MG63 (cell line): ENCODE data around the gene PDZD2. TPM values are rescaled to one million over a fixed set of nuclear protein-coding genes. Genes with fewer than 3 reads are reported as not detected.
A peak's percentile ranks its signal among the peaks of the same experiment; 100 is the strongest.
"Not testable (repeated sequence)": the region's sequence is repeated elsewhere in the genome, so short reads cannot be mapped to it uniquely, and the experiment has no call there.

Experiments used
- DNase-seq: peaks from one replicate; pipeline ENCODE4 v3.0.0-alpha.2; 2020
- H3K27me3 ChIP-seq: fragments of 250-450 bp; sonication (Bioruptor Pico); 2 replicates; pipeline ENCODE4 v1.5.1; 2020; ENCODE audit warnings: mild to moderate bottlenecking, moderate library complexity
- H3K36me3 ChIP-seq: fragments of 250-450 bp; sonication (Bioruptor Pico); 2 replicates; pipeline ENCODE4 v1.5.1; 2020; ENCODE audit warnings: mild to moderate bottlenecking, moderate library complexity
- H3K4me3 ChIP-seq: fragments of 250-450 bp; sonication (Bioruptor Pico); 2 replicates; pipeline ENCODE4 v1.5.1; 2020; ENCODE audit warnings: mild to moderate bottlenecking, moderate library complexity
- H3K9me3 ChIP-seq: fragments of 250-450 bp; sonication (Bioruptor Pico); 2 replicates; pipeline ENCODE4 v1.5.1; 2020; ENCODE audit warnings: mild to moderate bottlenecking, moderate library complexity
- total RNA-seq: library from RNA; depleted of rRNA; stranded (reverse); fragments of >200 nt; shearing (Covaris generic); gene quantifications from 2 replicates; pipeline ENCODE4 v1.2.3, GENCODE V29; 2014; ENCODE audit warnings: low replicate concordance

PDZD2 gene
- total RNA-seq, 1 experiment from 2014 or later = 0.13 TPM

DNA sequence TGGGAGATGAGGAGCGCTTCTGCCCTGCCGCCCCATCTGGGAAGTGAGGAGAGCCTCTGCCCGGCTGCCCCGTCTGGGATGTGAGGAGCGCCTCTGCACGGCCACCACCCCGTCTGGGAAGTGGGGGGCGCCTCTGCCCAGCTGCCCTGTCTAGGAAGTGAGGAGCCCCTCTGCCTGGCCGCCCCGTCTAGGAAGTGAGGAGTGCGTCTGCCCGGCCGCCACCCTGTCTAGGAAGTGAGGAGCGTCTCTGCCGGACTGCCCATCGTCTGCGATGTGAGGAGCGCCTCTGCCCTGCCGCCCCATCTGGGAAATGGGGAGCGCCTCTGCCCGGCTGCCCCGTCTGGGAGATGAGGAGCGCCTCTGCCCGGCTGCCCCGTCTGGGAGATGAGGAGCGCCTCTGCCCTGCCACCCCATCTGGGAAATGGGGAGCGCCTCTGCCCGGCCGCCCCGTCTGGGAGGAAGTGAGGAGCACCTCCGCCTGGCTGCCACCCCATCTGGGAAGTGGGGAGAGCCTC, 401.3 kb downstream of the PDZD2 start:
- DNase-seq, H3K9me3 ChIP-seq, H3K27me3 ChIP-seq, H3K36me3 ChIP-seq, H3K4me3 ChIP-seq: not testable (repeated sequence)

DNA sequence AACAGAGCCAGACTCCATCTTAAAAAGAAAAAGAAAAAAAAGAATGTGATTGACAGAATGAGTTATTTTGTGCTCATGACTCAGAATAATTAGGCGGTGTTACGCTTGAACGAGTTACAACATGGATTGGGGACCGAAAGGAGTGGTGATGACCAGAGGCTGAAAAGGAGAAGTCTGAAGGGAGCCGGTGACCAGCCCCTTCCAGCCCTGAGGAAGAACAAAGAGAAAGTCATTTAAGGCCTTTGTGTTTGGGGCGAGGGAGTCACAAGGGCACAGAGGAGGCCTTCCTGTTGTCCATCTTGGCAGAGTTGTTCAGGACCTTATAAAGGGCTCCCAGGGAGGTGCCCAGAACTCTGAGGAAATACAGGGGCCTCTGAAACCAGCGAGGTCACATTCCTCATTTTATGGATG, 403.6 kb downstream of the PDZD2 start:
- no peaks in the 10 kb centered on the region; the same call in 1 of the 2 replicates for H3K9me3 ChIP-seq
- H3K27me3 ChIP-seq = no peaks in the 10 kb centered on the region
- no peak overlapping the region for H3K4me3 ChIP-seq
- H3K36me3 ChIP-seq = no peaks in the 10 kb centered on the region
- DNase-seq = no peak

DNA sequence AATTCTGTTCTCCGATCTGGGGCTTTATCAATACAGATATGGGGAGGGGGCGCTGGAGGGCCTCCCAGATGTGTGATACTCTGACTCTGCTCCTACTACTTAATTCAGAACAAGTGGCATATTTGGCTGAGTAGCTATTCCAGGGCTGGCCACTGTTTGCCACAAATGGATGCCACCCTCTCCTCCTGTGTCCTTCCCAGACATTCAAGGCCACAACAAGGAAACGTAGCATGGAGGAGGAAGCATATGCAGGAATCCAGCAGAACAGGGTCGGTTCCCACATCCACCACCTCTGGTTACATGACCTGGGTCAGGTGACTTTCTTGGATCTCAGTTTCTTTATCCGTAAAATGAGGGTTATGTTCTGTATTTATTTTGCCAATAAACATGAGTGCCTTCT, 404.2 kb downstream of the PDZD2 start:
- Histone ChIP-seq H3K4me3 (no peak overlapping the region), H3K9me3 (no peaks in the 10 kb centered on the region; the same call in 1 of the 2 replicates), H3K27me3 (no peaks in the 10 kb centered on the region), H3K36me3 (no peaks in the 10 kb centered on the region)
- DNase-seq = no peak

DNA sequence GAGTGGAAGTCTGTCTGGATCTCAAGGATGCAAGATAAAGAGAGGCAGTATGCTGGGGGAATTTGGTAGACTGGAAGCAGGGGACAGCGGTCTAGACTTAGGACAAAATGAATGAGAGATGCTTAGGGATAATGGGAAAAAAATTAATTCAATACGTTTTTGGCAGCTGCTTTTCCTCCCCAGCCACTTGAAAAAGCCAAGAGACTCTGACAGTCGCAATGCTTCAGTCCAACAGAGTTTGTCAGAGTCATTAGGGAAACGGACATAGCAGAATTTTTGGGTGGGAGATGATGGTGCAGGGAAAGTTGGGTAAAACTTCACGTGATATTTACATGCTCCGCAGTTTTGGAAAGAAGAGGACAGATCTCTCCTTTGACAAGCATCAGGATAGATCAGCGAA, 405.5 kb downstream of the PDZD2 start:
- Histone ChIP-seq H3K36me3 (no peaks in the 10 kb centered on the region), H3K9me3 (no peaks in the 10 kb centered on the region; the same call in 1 of the 2 replicates), H3K27me3 (no peaks in the 10 kb centered on the region), H3K4me3 (no peak overlapping the region)
- DNase-seq = no peak

DNA sequence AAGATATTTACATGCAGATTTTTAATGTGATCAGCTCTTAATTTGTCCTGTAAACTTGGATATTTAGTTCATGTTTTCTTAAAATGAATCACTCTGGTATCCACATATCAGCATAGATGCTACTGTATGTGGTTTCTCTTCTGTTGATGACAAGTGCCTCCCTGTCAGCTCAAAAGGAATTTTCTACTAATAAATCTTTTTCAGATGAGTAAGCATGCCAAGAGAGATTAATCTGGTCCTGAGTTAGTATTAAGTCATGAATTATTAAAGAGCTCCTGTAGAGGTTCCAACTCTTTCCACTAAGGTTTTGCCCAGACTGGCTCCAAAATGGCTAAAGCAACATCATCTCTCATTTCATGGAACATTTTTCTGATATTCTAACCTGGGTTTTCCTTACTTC, 406.0 kb downstream of the PDZD2 start:
- Histone ChIP-seq H3K4me3 (no peak overlapping the region), H3K9me3 (no peaks in the 10 kb centered on the region; the same call in 1 of the 2 replicates), H3K36me3 (no peaks in the 10 kb centered on the region), H3K27me3 (no peaks in the 10 kb centered on the region)
- peak; percentile 18 for DNase-seq

DNA sequence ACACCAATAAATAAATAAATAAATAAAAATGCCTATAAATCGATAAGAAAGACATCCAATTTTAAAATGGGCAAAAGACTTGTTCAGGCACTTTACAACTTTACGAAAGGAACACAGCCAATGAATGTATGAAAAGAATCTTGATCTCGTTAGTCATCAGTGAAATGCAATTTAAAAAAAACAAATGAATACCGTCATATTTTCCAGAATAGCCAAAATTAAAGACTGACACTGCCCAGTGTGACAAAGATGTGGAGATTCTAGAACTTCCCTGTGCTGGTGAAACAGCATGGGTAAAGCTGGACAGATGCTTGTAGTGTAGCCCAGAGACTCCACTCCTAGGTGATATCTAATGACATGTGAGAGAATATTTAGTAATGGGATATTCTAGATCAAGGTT, 408.1 kb downstream of the PDZD2 start:
- Histone ChIP-seq H3K36me3 (no peaks in the 10 kb centered on the region), H3K9me3 (no peaks in the 10 kb centered on the region; the same call in 1 of the 2 replicates), H3K27me3 (no peaks in the 10 kb centered on the region), H3K4me3 (no peak overlapping the region)
- DNase-seq = no peak

DNA sequence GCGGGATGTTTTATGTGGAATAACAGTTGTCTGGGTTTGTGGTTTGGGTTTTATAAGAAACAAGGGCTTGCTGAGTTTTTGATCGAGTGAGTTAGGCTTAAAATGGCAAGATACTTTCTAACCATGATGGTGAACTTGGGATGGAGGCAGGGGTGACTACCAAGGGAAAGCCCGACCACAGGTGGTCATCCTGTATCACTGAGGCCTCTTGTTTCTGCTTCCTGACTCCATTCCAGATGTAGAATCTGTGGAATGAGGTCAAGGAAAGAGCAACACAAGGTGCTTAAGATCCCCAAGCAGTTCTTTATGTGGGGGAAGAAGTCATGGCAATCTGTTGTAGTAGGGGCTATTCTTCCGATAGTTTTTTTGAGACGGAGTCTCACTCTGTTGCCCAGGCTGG, 412.9 kb downstream of the PDZD2 start:
- Histone ChIP-seq H3K4me3 (no peak overlapping the region), H3K27me3 (no peaks in the 10 kb centered on the region), H3K9me3 (no peaks in the 10 kb centered on the region; the same call in 1 of the 2 replicates), H3K36me3 (no peaks in the 10 kb centered on the region)
- no peak for DNase-seq

DNA sequence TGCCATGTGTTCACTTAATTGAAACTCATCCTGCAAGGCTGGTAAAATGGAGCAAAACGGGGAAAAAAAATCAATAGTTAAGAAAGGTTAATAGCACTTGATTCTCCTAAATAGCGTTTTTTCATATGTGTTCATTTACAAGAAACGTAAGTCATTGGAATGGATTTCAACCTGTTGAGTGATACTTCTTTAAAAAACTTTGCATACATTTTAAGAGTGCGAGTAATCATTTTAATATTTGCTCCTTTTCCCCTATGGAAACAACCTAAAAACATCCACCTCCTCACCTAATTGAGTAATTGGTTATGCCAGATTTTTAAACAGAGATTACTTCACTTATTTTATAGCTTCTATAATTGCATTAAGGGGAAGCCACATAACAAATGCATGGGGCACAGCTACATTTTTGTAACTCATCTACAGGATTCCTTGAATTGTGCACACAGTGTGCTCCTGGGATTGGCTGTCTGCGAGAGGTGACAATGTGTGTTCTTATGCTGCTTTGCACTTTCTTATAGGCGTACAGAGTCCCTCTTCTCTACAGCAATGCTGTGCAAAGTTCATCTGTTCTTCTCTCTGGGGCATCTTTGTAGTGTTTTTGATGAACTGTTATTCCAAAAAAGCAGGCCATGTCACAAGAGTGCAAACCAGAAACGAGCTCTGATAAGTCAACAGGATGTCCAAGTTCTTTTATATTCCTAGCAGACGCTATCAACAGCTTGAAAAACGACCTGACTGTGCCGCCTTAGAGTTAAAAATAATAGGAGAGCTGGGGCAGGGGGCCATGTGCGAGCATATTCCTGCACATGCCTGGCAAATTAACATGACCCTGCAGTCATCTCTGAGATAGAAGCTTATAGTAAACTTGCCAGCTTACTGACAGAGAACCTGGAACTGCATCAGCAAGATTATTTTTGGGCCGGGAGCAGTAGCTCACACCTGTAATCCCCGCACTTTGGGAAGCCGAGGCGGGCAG, 417.2 kb downstream of the PDZD2 start:
- no peaks in the 10 kb centered on the region for H3K27me3 ChIP-seq
- no peak for DNase-seq

DNA sequence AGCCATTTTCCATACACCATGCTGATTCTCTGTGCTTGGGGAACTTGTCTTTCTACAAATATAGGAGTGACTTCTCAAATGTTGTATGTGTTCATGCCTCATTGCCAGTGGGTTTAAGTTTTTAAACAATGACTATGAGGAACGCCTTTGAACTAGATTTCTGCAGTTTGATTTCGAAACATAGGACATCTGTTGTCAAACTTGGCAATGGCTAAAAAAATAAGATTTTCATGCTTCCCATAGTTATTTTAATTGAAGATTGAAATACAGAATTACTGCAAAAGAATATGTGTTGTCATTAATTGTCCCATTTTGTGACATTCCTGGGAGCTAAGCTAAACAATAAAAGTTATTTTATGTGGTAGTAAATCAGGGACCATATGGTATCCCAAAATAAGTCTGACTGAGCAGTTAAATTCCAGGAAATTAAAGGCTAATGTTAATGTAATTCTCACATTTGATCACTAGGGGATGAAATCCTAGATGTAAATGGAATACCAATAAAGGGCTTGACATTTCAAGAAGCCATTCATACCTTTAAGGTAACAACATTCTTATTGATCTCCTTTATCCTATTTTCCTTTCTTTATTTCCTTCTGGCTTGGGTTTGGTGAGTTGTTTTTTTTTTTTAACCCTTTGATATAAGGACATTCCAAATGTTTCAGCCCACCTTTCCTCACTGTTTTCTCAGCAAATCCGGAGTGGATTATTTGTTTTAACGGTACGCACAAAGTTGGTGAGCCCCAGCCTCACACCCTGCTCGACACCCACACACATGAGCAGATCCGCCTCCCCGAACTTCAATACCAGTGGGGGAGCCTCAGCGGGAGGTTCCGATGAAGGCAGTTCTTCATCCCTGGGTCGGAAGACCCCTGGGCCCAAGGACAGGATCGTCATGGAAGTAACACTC, 418.5 kb downstream of the PDZD2 start:
- DNase-seq = no peak
- no peaks in the 10 kb centered on the region for H3K36me3 ChIP-seq
- peaks cover 5% of the 10 kb centered on the region for H3K9me3 ChIP-seq
- H3K4me3 ChIP-seq = no peak overlapping the region
- H3K27me3 ChIP-seq = no peaks in the 10 kb centered on the region

More for the DNA sequence above, 417.2 kb downstream of the PDZD2 start:
- Histone ChIP-seq H3K4me3 (no peak overlapping the region), H3K36me3 (no peaks in the 10 kb centered on the region), H3K9me3 (peaks cover 5% of the 10 kb centered on the region)

DNA sequence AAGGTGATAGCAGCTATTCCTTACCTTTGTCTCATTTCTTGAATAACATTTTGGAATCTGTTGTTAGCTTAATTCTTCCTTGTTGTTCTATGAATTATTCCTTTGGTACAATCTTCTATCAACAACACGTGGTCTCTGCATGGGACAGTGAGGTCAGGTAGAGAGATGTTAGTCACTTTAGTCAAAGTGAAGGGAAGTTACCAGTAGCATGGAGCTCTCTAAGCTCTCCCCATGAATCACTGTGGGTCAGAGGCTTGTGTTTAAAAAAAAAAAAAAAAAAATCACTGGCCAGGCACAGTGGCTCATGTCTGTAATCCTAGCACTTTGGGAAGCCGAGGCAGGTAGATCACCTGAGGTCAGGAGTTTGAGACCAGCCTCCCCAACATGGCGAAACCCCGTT, 419.2 kb downstream of the PDZD2 start:
- no peaks in the 10 kb centered on the region for H3K27me3 ChIP-seq
- H3K9me3 ChIP-seq = peaks cover 5% of the 10 kb centered on the region
- no peak overlapping the region for H3K4me3 ChIP-seq
- no peaks in the 10 kb centered on the region for H3K36me3 ChIP-seq
- DNase-seq = no peak

DNA sequence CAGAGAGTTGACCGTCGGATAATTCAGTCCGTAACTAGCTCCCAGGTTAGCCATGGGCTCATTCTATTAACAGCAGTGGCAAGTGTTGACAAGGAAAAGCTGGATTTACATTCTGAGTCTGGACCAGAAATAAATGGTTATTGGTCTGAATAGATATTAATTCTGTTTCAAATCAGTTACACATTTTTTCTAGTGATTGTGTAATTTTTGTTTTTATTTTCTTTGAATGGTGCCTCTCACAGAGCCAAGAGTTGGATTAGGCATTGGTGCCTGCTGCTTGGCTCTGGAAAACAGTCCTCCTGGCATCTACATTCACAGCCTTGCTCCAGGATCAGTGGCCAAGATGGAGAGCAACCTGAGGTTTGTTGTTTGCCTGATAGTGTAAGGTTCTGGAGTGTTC, 420.1 kb downstream of the PDZD2 start:
- no peaks in the 10 kb centered on the region for H3K36me3 ChIP-seq
- no peak overlapping the region for H3K4me3 ChIP-seq
- H3K9me3 ChIP-seq = peaks cover 5% of the 10 kb centered on the region
- no peak for DNase-seq
- no peaks in the 10 kb centered on the region for H3K27me3 ChIP-seq

DNA sequence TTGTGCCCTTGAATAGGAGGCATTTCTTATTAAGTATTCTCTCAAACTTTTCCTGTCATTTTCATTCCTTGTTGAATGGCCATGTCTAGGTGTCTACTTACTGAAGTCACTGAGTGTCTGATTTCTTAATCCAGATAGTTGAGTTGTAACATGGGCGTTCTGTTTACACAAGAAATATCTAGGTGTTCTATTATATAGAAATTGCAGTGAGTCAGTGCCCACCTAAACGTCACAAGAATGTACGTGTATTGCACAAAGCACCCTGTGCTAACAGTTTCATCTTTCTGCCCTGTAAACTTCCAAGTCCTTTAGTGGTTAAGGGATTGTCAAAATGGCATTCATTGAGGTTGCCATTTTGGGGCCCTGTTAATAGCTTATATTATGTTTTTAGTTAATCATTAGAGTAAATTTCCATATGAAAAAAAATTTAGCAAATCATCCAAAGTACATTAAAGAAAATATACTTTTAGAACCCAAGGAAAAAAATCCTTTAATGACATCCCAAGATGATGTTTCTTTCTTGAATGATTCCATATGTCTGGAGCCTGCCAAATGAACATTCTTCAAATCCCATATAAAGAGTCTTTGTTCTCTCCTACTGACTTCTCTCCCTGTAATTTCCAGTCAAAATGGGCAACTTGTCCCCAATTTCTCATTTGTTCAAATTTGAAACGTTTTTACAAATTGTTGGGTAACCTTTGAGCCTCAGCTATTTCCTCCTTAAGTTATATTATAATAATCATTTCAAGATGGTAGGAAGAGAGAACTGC, 421.0 kb downstream of the PDZD2 start:
- DNase-seq = no peak
- peaks cover 5% of the 10 kb centered on the region for H3K9me3 ChIP-seq
- no peaks in the 10 kb centered on the region for H3K27me3 ChIP-seq
- H3K36me3 ChIP-seq = no peaks in the 10 kb centered on the region
- H3K4me3 ChIP-seq = no peak overlapping the region

DNA sequence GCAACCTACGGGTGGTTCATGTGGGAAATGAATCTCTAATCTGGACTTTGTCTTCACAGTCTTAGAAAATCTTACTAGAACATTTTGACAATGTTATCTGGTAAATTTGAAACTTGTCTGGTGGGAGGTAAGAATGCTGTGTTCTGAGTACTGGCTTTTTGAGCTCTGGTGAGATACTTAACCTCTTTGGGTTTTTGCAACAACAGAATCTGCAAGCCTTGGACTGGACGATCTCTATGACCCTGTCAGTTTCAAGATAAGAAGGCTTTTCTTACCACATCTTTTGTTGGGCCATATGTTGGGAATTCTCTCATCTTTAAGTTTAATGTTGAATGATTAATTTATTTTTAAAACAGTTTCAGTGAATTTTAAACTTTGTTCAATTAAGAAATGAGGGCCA, 422.3 kb downstream of the PDZD2 start:
- Histone ChIP-seq H3K27me3 (no peaks in the 10 kb centered on the region), H3K9me3 (peaks cover 5% of the 10 kb centered on the region), H3K36me3 (no peaks in the 10 kb centered on the region), H3K4me3 (no peak overlapping the region)
- DNase-seq = no peak

DNA sequence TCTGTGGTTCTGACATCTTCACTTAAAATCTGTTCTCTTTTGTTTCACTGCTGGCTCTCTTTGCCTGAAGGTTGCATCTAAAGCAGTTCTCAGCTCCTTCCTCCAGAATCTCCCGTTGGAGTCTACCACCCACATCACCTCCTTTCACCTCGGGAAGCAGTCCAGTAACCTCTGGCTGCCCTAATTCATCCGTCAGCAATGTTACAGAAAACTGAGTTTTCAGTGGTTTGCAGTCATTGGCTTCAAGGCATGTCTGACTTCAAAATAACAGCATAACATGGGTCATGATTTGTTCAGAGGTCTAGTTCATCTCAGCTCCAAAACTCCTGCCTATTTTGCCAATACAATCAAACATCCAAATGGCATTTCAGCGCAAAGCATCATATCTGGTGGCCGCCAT, 427.5 kb downstream of the PDZD2 start:
- Histone ChIP-seq H3K4me3 (no peak overlapping the region), H3K9me3 (no peaks in the 10 kb centered on the region), H3K27me3 (no peaks in the 10 kb centered on the region), H3K36me3 (no peaks in the 10 kb centered on the region)
- DNase-seq = no peak

DNA sequence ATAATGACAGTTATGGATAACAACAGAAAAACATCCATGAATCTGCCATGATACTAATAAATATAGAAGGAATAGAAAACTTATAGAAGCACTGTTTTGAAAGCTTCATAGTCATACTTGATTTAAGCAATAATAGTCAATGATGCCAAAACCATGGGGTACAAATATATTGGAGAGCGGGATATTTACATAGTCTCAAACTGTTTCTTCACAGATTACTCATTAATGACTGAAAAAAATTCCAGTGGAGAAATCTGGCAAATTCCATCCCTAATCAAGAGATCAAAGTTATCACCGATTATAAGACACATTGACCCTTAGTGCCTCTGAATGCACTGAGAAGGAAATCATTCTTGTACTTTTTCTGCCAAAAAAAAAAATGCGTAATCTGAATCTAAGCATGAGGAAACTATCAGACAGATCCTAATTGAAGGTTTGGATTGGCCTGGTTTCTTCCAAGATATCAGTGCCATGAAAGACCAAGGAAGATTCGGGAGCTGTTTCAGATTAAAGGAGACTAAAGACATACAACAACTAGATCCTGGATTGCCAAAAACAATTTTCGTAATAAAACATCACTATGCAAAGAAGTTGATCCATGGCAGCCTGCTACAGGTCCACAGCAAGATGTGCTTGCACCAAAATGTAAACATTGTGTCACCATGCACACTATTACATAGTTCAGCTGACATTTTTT, 429.0 kb downstream of the PDZD2 start:
- H3K27me3 ChIP-seq = no peaks in the 10 kb centered on the region
- no peaks in the 10 kb centered on the region for H3K36me3 ChIP-seq
- H3K9me3 ChIP-seq = no peaks in the 10 kb centered on the region; the same call in 1 of the 2 replicates
- H3K4me3 ChIP-seq = no peak overlapping the region
- no peak for DNase-seq

DNA sequence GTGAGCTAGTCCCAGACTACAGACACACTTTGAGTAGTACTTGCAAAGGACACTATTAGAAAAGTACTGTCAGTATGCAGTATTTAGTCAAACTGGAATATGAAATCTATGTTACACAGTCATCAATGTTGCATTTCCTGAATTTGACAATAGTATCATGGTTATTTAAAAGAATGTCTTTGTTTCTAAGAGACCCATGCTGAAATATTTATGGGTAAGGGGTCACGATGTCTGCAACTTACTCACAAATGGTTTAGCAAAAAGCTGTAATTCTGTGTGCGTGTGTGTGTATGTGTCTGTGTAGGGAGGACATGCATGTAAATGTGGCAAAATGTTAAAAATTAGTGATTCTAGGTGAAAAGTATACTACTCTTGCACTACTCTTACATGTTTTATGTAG, 429.6 kb downstream of the PDZD2 start:
- Histone ChIP-seq H3K4me3 (no peak overlapping the region), H3K9me3 (no peaks in the 10 kb centered on the region; the same call in 1 of the 2 replicates), H3K27me3 (no peaks in the 10 kb centered on the region), H3K36me3 (no peaks in the 10 kb centered on the region)
- DNase-seq = no peak
